Stimulated activated CD4-positive, alpha-beta T cell treated with anti-CD3 and anti-CD28 coated beads, TNF-alpha, amount 100 ng/mL, for 4 hours (primary cell): ENCODE measurements around the gene NUP62.

Source experiments
- DNase-seq, 3 experiments: peaks; one replicate each; pipeline ENCODE4 v3.0.0-alpha.2; 2020; ENCODE audit warnings: low read depth in 3 of 3

The NUP62 gene

GRCh38 chr19:49906879-49907564 lies 22.3 kb downstream of the NUP62 start:
- DNase-seq, result no peak

- no peak for DNase-seq
Measured at GRCh38 chr19:49904136-49904535, 25.2 kb downstream of the NUP62 start.

- peak in 2 of 3 experiments; percentile 29 to 60 for DNase-seq
Measured at GRCh38 chr19:49896863-49897621, 32.3 kb downstream of the NUP62 start, which contains the start of gene IL4I1. Gene IL4I1, minus strand, starts transcription at chr19:49896887. Its CDS starts 727 bp downstream, at chr19:49896160.

GRCh38 chr19:49895566-49896297 lies 33.6 kb downstream of the NUP62 start:
- DNase-seq, result no peak

- no peak for DNase-seq
Measured at GRCh38 chr19:49894879-49895565, 34.3 kb downstream of the NUP62 start.

- DNase-seq, result no peak
Measured at GRCh38 chr19:49894011-49894664, 35.2 kb downstream of the NUP62 start.

- no peak for DNase-seq
Measured at GRCh38 chr19:49892716-49893115, 36.6 kb downstream of the NUP62 start.

GRCh38 chr19:49891393-49891792 lies 37.9 kb downstream of the NUP62 start:
- no peak for DNase-seq

- DNase-seq, result peak; percentile 52 to 64 (median 58)
Measured at GRCh38 chr19:49890349-49891311, 38.7 kb downstream of the NUP62 start.

- peak; percentile 54 to 57 (median 55) for DNase-seq
Measured at GRCh38 chr19:49889687-49890348, 39.5 kb downstream of the NUP62 start.

GRCh38 chr19:49889038-49889686 lies 40.1 kb downstream of the NUP62 start:
- DNase-seq, result no peak

- no peak for DNase-seq
Measured at GRCh38 chr19:49888510-49888824, 40.8 kb downstream of the NUP62 start.

GRCh38 chr19:49887665-49888509 lies 41.4 kb downstream of the NUP62 start:
- no peak for DNase-seq

- DNase-seq, result no peak
Measured at GRCh38 chr19:49887037-49887664, 42.2 kb downstream of the NUP62 start.

GRCh38 chr19:49884760-49885159 lies 44.5 kb downstream of the NUP62 start:
- no peak for DNase-seq

- DNase-seq, result no peak
Measured at GRCh38 chr19:49884109-49884508, 45.2 kb downstream of the NUP62 start.

- DNase-seq, result no peak
Measured at GRCh38 chr19:49883094-49883493, 46.2 kb downstream of the NUP62 start.

- DNase-seq, result no peak
Measured at GRCh38 chr19:49882643-49883042, 46.7 kb downstream of the NUP62 start.
